CD4-positive, alpha-beta T cell treated with Interleukin-4 for 4 hours (primary cell): ENCODE data around the gene MYO5A.

Source experiments
- DNase-seq: peaks from one replicate; pipeline ENCODE4 v3.0.0-alpha.2; 2020

Gene MYO5A

GRCh38 chr15:52357949-52358348, 170.7 kb downstream of the MYO5A start:
- DNase-seq: no peak

- DNase-seq: no peak
Measured at GRCh38 chr15:52352086-52352485, 176.6 kb downstream of the MYO5A start.

GRCh38 chr15:52351206-52351908, 177.3 kb downstream of the MYO5A start:
- DNase-seq: no peak

GRCh38 chr15:52350423-52350822, 178.3 kb downstream of the MYO5A start:
- no peak for DNase-seq

GRCh38 chr15:52349052-52349700, 179.5 kb downstream of the MYO5A start:
- DNase-seq: no peak

- DNase-seq: no peak
Measured at GRCh38 chr15:52348056-52348745, 180.5 kb downstream of the MYO5A start.

GRCh38 chr15:52344592-52344991, 184.1 kb downstream of the MYO5A start:
- DNase-seq: no peak

GRCh38 chr15:52343831-52344230, 184.8 kb downstream of the MYO5A start:
- DNase-seq: no peak

GRCh38 chr15:52340093-52340492, 188.6 kb downstream of the MYO5A start:
- no peak for DNase-seq

GRCh38 chr15:52338891-52339290, 189.8 kb downstream of the MYO5A start:
- no peak for DNase-seq

- no peak for DNase-seq
Measured at GRCh38 chr15:52338058-52338457, 190.6 kb downstream of the MYO5A start.

- DNase-seq: no peak
Measured at GRCh38 chr15:52337198-52337853, 191.4 kb downstream of the MYO5A start.

GRCh38 chr15:52336529-52336928, 192.2 kb downstream of the MYO5A start:
- DNase-seq: no peak

- DNase-seq: no peak
Measured at GRCh38 chr15:52334491-52335160, 194.1 kb downstream of the MYO5A start.

- peak; percentile 87 for DNase-seq
Measured at GRCh38 chr15:52331490-52332240, 197.0 kb downstream of the MYO5A start.

GRCh38 chr15:52329987-52330386, 198.7 kb downstream of the MYO5A start:
- no peak for DNase-seq

- no peak for DNase-seq
Measured at GRCh38 chr15:52329150-52329549, 199.5 kb downstream of the MYO5A start.

GRCh38 chr15:52328680-52329079, 200.0 kb downstream of the MYO5A start:
- DNase-seq: no peak

GRCh38 chr15:52326756-52327155, 201.9 kb downstream of the MYO5A start:
- no peak for DNase-seq

GRCh38 chr15:52324109-52324508, 204.6 kb downstream of the MYO5A start:
- no peak for DNase-seq

GRCh38 chr15:52318729-52319500, 209.8 kb downstream of the MYO5A start:
- no peak for DNase-seq
